GM21390 (cell line): ENCODE data around the gene TMEM150C.

Experiments
- ATAC-seq: cut with Tn5 transposase; IDR thresholded peaks from one replicate; pipeline ENCODE4 v1.9.1; 2021; ENCODE audit not compliant: unreplicated experiment

The TMEM150C gene

GRCh38 chr4:82519072-82519471, 42.7 kb downstream of the TMEM150C start:
- ATAC-seq, result no peak

- no peak for ATAC-seq
These were observed 44.7 kb downstream of the TMEM150C start for GRCh38 chr4:82517043-82517442.

- ATAC-seq, result no peak
These were observed 46.1 kb downstream of the TMEM150C start for GRCh38 chr4:82515705-82516104.

GRCh38 chr4:82513382-82513781, 48.4 kb downstream of the TMEM150C start:
- ATAC-seq, result no peak

- ATAC-seq, result no peak
These were observed 51.6 kb downstream of the TMEM150C start for GRCh38 chr4:82510216-82510615.

- ATAC-seq, result no peak
These were observed 52.9 kb downstream of the TMEM150C start for GRCh38 chr4:82508806-82509428.

GRCh38 chr4:82508011-82508410, 53.8 kb downstream of the TMEM150C start:
- ATAC-seq, result no peak

GRCh38 chr4:82501154-82501442, 60.7 kb downstream of the TMEM150C start:
- no peak for ATAC-seq

- no peak for ATAC-seq
These were observed 61.2 kb downstream of the TMEM150C start for GRCh38 chr4:82500435-82501153.

GRCh38 chr4:82499738-82500434, 61.9 kb downstream of the TMEM150C start:
- ATAC-seq, result no peak

GRCh38 chr4:82496349-82496748, 65.4 kb downstream of the TMEM150C start:
- no peak for ATAC-seq

- no peak for ATAC-seq
These were observed 66.1 kb downstream of the TMEM150C start for GRCh38 chr4:82495666-82496065.

- no peak for ATAC-seq
These were observed 67.9 kb downstream of the TMEM150C start for GRCh38 chr4:82493721-82494425.

- ATAC-seq, result no peak
These were observed 70.4 kb downstream of the TMEM150C start for GRCh38 chr4:82491251-82491960.

- ATAC-seq, result no peak
These were observed 71.8 kb downstream of the TMEM150C start for GRCh38 chr4:82489987-82490386.

- ATAC-seq, result no peak
These were observed 72.7 kb downstream of the TMEM150C start for GRCh38 chr4:82489076-82489475.

- ATAC-seq, result no peak
These were observed 76.6 kb downstream of the TMEM150C start for GRCh38 chr4:82484996-82485783.

GRCh38 chr4:82482387-82482786, 79.4 kb downstream of the TMEM150C start:
- ATAC-seq, result no peak

GRCh38 chr4:82481506-82481840, 80.3 kb downstream of the TMEM150C start:
- no peak for ATAC-seq

- ATAC-seq, result no peak
These were observed 80.8 kb downstream of the TMEM150C start for GRCh38 chr4:82480771-82481505.
